Endothelial cell of umbilical vein (primary cell): ENCODE results near the gene EVX2. TPM values are rescaled to one million over a fixed set of nuclear protein-coding genes. Genes with fewer than 3 reads are reported as not detected.

Source experiments
- BruUV-seq: library from RNA; stranded (reverse); fragments of 400-500 nt; replicated peaks from 2 replicates; lab custom pipeline; 2021; lab: Mats Ljungman, UMichigan
- CTCF ChIA-PET: fragments of 300-600, 350-600 bp; sonication (Branson Sonifier 250); formaldehyde crosslinking; loops from one replicate; lab custom pipeline; 2021; ENCODE audit warnings: antibody characterized with exemption, inconsistent platforms; lab: Charles Lee
- POLR2A ChIA-PET: fragments of 300-600, 350-600 bp; sonication (Branson Sonifier 250); formaldehyde crosslinking; loops from one replicate; lab custom pipeline; 2021; ENCODE audit warnings: antibody characterized with exemption, inconsistent platforms; lab: Charles Lee
- DNase-seq: peaks from one replicate; pipeline ENCODE4 v3.0.0-alpha.2; 2011; ENCODE audit warnings: low read depth, low spot score
- FAIRE-seq: peaks from 2 replicates; lab custom pipeline; 2011; peaks lifted over from hg19 to GRCh38; lab: Jason Lieb, UNC
- H2AFZ ChIP-seq: 2 replicates; pipeline ENCODE4 v1.6.0; 2012; ENCODE audit warnings: low read depth, low read length, control low read depth, inconsistent platforms
- H3K27ac ChIP-seq: 2 replicates; pipeline ENCODE4 v1.5.1; 2011; ENCODE audit warnings: low read depth, mild to moderate bottlenecking, control low read depth, low read length, moderate library complexity; ENCODE audit not compliant: insufficient read depth
- H3K27me3 ChIP-seq, 2 experiments: 2 replicates each; pipeline versions ENCODE4 v1.6.0 to v1.6.1; 2011; ENCODE audit warnings: low read length in 2 of 2, mixed read lengths in 1 of 2; ENCODE audit not compliant: control insufficient read depth in 2 of 2, insufficient read depth in 2 of 2
- H3K36me3 ChIP-seq, 2 experiments: 2 replicates in 1 of 2; 3 replicates in 1 of 2; pipeline ENCODE4 v1.5.1; 2011; ENCODE audit warnings: low read length in 2 of 2, mild to moderate bottlenecking in 1 of 2, moderate library complexity in 1 of 2; ENCODE audit not compliant: control insufficient read depth in 2 of 2, insufficient read depth in 2 of 2; ENCODE audit errors: extremely low read depth in 1 of 2
- H3K4me1 ChIP-seq: 3 replicates; pipeline ENCODE4 v1.5.1; 2011; ENCODE audit warnings: mild to moderate bottlenecking, low read length; ENCODE audit not compliant: control insufficient read depth, insufficient read depth; ENCODE audit errors: extremely low read depth
- H3K4me2 ChIP-seq: 2 replicates; pipeline ENCODE4 v1.6.1; 2011; ENCODE audit warnings: low read length, control low read depth, mixed read lengths; ENCODE audit not compliant: insufficient read depth
- H3K4me3 ChIP-seq, 3 experiments: fragments of 200-600 bp in 1 of 3; sonication (generic), shearing (Covaris generic) in 1 of 3; replicated peaks in 1 of 3; 2 replicates each; pipeline ENCODE4 v1.5.1; 2011 to 2016; ENCODE audit warnings: control low read depth in 3 of 3, low read length in 3 of 3, mild to moderate bottlenecking in 2 of 3, inconsistent platforms in 1 of 3, low read depth in 1 of 3, moderate library complexity in 1 of 3; ENCODE audit not compliant: insufficient read depth in 1 of 3
- H3K79me2 ChIP-seq: 2 replicates; pipeline ENCODE4 v1.6.0; 2012; ENCODE audit warnings: low read length, inconsistent platforms; ENCODE audit not compliant: control insufficient read depth, insufficient read depth
- H3K9ac ChIP-seq: replicated peaks from 2 replicates; pipeline ENCODE3; 2011; ENCODE audit warnings: low read length, control low read depth; ENCODE audit not compliant: insufficient read depth; ENCODE audit errors: extremely low read depth
- H3K9me1 ChIP-seq: replicated peaks from 3 replicates; pipeline ENCODE4 v1.6.0; 2011; ENCODE audit warnings: mild to moderate bottlenecking, low read length; ENCODE audit not compliant: control insufficient read depth, insufficient read depth; ENCODE audit errors: extremely low read depth
- H3K9me3 ChIP-seq: replicated peaks from 2 replicates; pipeline ENCODE4 v1.5.1; 2012; ENCODE audit warnings: low read length, inconsistent platforms; ENCODE audit not compliant: control insufficient read depth, insufficient read depth
- H4K20me1 ChIP-seq: replicated peaks from 2 replicates; pipeline ENCODE3; 2011; ENCODE audit warnings: mild to moderate bottlenecking, low read length; ENCODE audit not compliant: control insufficient read depth, insufficient read depth; ENCODE audit errors: extremely low read depth
- CTCF ChIP-seq, 2 donors: IDR thresholded peaks; 1 replicate in 1 of 2; 2 replicates in 1 of 2; pipeline ENCODE4 v1.5.1; 2011; ENCODE audit warnings: low read length in 2 of 2, mild to moderate bottlenecking in 2 of 2, moderate library complexity in 2 of 2, control low read depth in 1 of 2, inconsistent platforms in 1 of 2, low read depth in 1 of 2; ENCODE audit not compliant: insufficient read depth in 1 of 2; ENCODE audit errors: extremely low read depth in 1 of 2
- MAX ChIP-seq: IDR thresholded peaks from 2 replicates; pipeline ENCODE4 v1.6.1; 2011; ENCODE audit not compliant: insufficient read depth, insufficient read length
- dilution Hi-C: fragments of 300-500 bp; cut with MboI; formaldehyde crosslinking; loops from one replicate; pipeline ENCODE4 v1.15.0; 2019; ENCODE audit warnings: low sequenced_read_pairs; ENCODE audit not compliant: extremely low pct_ligation_motif_present
- intact Hi-C: fragments of 100-400 bp; cut with micrococcal nuclease; formaldehyde crosslinking; loops from one replicate; pipeline ENCODE4 v1.10.0; 2022
- polyA plus RNA-seq, 4 experiments: library from polyadenylated mRNA; depleted of rRNA in 3 of 4; stranded (reverse) in 3 of 4; unstranded in 1 of 4; fragments of >200 nt; gene quantifications; 2 replicates each; pipeline versions ENCODE4 v1.2.1 to v1.2.3, GENCODE V29; 2011 to 2012; ENCODE audit warnings: missing spikeins in 1 of 4
- total RNA-seq: library from RNA; stranded (reverse); gene quantifications from 2 replicates; pipeline ENCODE4 v1.2.3, GENCODE V29; 2021

Gene EVX2
- total and polyA plus RNA-seq, 2 donors (not counting 3 experiments of a cell fraction or from before 2014, with no cell fraction given) = not detected

- TF ChIP-seq MAX (no peak), CTCF (IDR thresholded peaks at IDR 0.05; ENCODE audit: extremely low read depth in 1 of 2, insufficient read depth in 1 of 2, low read depth in 1 of 2, low read length in 2 of 2) (no peak)
- Histone ChIP-seq H3K4me1 (peaks cover 31% of the 10 kb centered on the region), H3K9ac (no peak overlapping the region), H3K4me2 (no peak overlapping the region), H3K9me3 (no peaks in the 10 kb centered on the region), H3K4me3 (no peak overlapping the region), H3K9me1 (no peaks in the 10 kb centered on the region), H2AFZ (no peak overlapping the region), H4K20me1 (no peaks in the 10 kb centered on the region), H3K27ac (no peak overlapping the region), H3K36me3 (no peaks in the 10 kb centered on the region), H3K27me3 (peaks cover 20 to 26% of the 10 kb centered on the region in 2 experiments), H3K79me2 (no peaks in the 10 kb centered on the region)
- no peak for FAIRE-seq
- intact Hi-C loops = loop anchor here (5.0 kb wide), 2 partner anchors 932 to 1632 kb away; no protein-coding TSS in a partner anchor
- CTCF ChIA-PET = interaction anchor here (0.6 to 10.1 kb wide), 10 partner anchors 294 to 1038 kb away, joined by 4 to 458 read pairs (median 80); no protein-coding TSS in a partner anchor
- no TSS peak for BruUV-seq
- dilution Hi-C loops = loop anchor here (25.0 kb wide), 1 partner anchor 512 kb away; no protein-coding TSS in a partner anchor
- DNase-seq = no peak
- POLR2A ChIA-PET = interaction anchor here (0.5 kb wide), 1 partner anchor 513 kb away, joined by 8 read pairs; no protein-coding TSS in a partner anchor
These were observed 41.4 kb upstream of the EVX2 start for GRCh38 chr2:176124947-176125771.
